HCT116 (cell line): ENCODE measurements around the gene DCDC2. TPM values are rescaled to one million over a fixed set of nuclear protein-coding genes. Genes with fewer than 3 reads are reported as not detected.

Experiments used
- ATAC-seq: fragments of 200-7000 bp; cut with Tn5 transposase; 2 replicates; pipeline ENCODE4 v1.9.1; 2020; ENCODE audit warnings: mild to moderate bottlenecking, moderate library complexity
- BruUV-seq: library from RNA; stranded (reverse); fragments of 400-500 nt; replicated peaks from 2 replicates; lab custom pipeline; 2021; lab: Mats Ljungman, UMichigan
- CTCF ChIA-PET: fragments of 300-600 bp; sonication (Branson Sonifier 250); formaldehyde crosslinking; loops from one replicate; lab custom pipeline; 2021; ENCODE audit warnings: antibody characterized with exemption; lab: Charles Lee
- POLR2A ChIA-PET: fragments of 300-600, 350-600 bp; sonication (Branson Sonifier 250); formaldehyde crosslinking; loops from one replicate; lab custom pipeline; 2021; ENCODE audit warnings: antibody characterized with exemption; lab: Charles Lee
- RAD21 ChIA-PET, 2 experiments: fragments of 300-600 bp; sonication (Branson Sonifier 250); formaldehyde crosslinking; loops; one replicate each; lab custom pipeline; 2023; ENCODE audit warnings: low total read pairs in 2 of 2; ENCODE audit not compliant: uncharacterized antibody in 2 of 2, unreplicated experiment in 2 of 2, low non-redundant PET in 1 of 2; lab: Charles Lee
- DNase-seq: peaks from one replicate; pipeline ENCODE4 v3.0.0-alpha.2; 2010; ENCODE audit warnings: low read depth, low spot score
- H2AFZ ChIP-seq: fragments of 200-600 bp; shearing (Covaris generic), sonication (generic); 2 replicates; pipeline ENCODE4 v1.6.1; 2017; ENCODE audit warnings: low read depth, mixed run types, mixed read lengths, antibody characterized with exemption, low read length; ENCODE audit not compliant: poor library complexity, severe bottlenecking
- H3K27ac ChIP-seq: 2 replicates; pipeline ENCODE4 v1.5.1; 2012; ENCODE audit warnings: low read depth, low read length
- H3K27me3 ChIP-seq: fragments of 200-600 bp; sonication (generic); 2 replicates; pipeline ENCODE4 v1.6.1; 2016; ENCODE audit warnings: mixed run types, low read length, mixed read lengths; ENCODE audit not compliant: insufficient read depth
- H3K36me3 ChIP-seq, 2 experiments: fragments of 200-500 bp in 1 of 2; fragments of 200-600 bp in 1 of 2; sonication (Bioruptor generic) in 1 of 2; sonication (generic) in 1 of 2; 2 replicates each; pipeline versions ENCODE4 v1.5.1 to v1.6.1; 2014 to 2016; ENCODE audit warnings: low read length in 2 of 2, inconsistent platforms in 1 of 2, mixed read lengths in 1 of 2, mixed run types in 1 of 2; ENCODE audit not compliant: insufficient read depth in 2 of 2, control insufficient read depth in 1 of 2
- H3K4me1 ChIP-seq, 2 experiments: fragments of 200-600 bp in 1 of 2; sonication (generic) in 1 of 2; 2 replicates each; pipeline versions ENCODE4 v1.5.1 to v1.6.1; 2012 to 2017; ENCODE audit warnings: low read length in 2 of 2, inconsistent platforms in 1 of 2, mild to moderate bottlenecking in 1 of 2, mixed read lengths in 1 of 2, mixed run types in 1 of 2, moderate library complexity in 1 of 2; ENCODE audit not compliant: insufficient read depth in 2 of 2, control insufficient read depth in 1 of 2
- H3K4me2 ChIP-seq: fragments of 200-600 bp; sonication (generic); 2 replicates; pipeline ENCODE4 v1.6.1; 2017; ENCODE audit warnings: mixed run types, low read length, mixed read lengths
- H3K4me3 ChIP-seq, 2 experiments: fragments of 200-600 bp in 1 of 2; sonication (generic) in 1 of 2; replicated peaks in 1 of 2; 2 replicates each; pipeline ENCODE4 v1.5.1; 2011 to 2016; ENCODE audit warnings: low read length in 2 of 2, control low read depth in 1 of 2, low read depth in 1 of 2, mild to moderate bottlenecking in 1 of 2, mixed read lengths in 1 of 2, mixed run types in 1 of 2
- H3K79me2 ChIP-seq: fragments of 200-600 bp; sonication (generic); 2 replicates; pipeline ENCODE4 v1.6.1; 2017; ENCODE audit warnings: mild to moderate bottlenecking, mixed run types, low read length, moderate library complexity, mixed read lengths; ENCODE audit not compliant: insufficient read depth
- H3K9ac ChIP-seq: fragments of 200-600 bp; sonication (generic); 2 replicates; pipeline ENCODE4 v1.6.1; 2016; ENCODE audit warnings: low read length, mixed read lengths
- H3K9me2 ChIP-seq: fragments of 200-600 bp; sonication (generic), shearing (Covaris generic); 2 replicates; pipeline ENCODE4 v1.6.1; 2017; ENCODE audit warnings: mixed run types, mild to moderate bottlenecking, moderate library complexity; ENCODE audit not compliant: insufficient read depth
- H3K9me3 ChIP-seq, 2 experiments: fragments of 200-500 bp in 1 of 2; fragments of 200-600 bp in 1 of 2; sonication (Bioruptor generic) in 1 of 2; sonication (generic) in 1 of 2; 2 replicates each; pipeline ENCODE4 v1.6.1; 2014 to 2017; ENCODE audit warnings: low read length in 2 of 2, mixed read lengths in 2 of 2, inconsistent platforms in 1 of 2, low read depth in 1 of 2, mild to moderate bottlenecking in 1 of 2, mixed run types in 1 of 2, moderate library complexity in 1 of 2; ENCODE audit not compliant: control insufficient read depth in 1 of 2, insufficient read depth in 1 of 2
- H4K20me1 ChIP-seq: fragments of 200-600 bp; sonication (generic), shearing (Covaris generic); 2 replicates; pipeline ENCODE4 v1.6.1; 2017; ENCODE audit warnings: mixed run types, mild to moderate bottlenecking, moderate library complexity; ENCODE audit not compliant: insufficient read depth
- CEBPB ChIP-seq: IDR thresholded peaks from 2 replicates; pipeline ENCODE4 v1.6.1; 2012; ENCODE audit warnings: low read depth
- EGR1 ChIP-seq: IDR thresholded peaks from 2 replicates; pipeline ENCODE4 v1.6.1; 2012; ENCODE audit warnings: low read depth
- EZH2phosphoT487 ChIP-seq: fragments of 200-600 bp; IDR thresholded peaks from 2 replicates; pipeline ENCODE4 v1.6.1; 2018; ENCODE audit warnings: antibody characterized with exemption, borderline replicate concordance
- POLR2A ChIP-seq: IDR thresholded peaks from 2 replicates; pipeline ENCODE4 v1.7.0; 2011; ENCODE audit warnings: borderline replicate concordance; ENCODE audit not compliant: insufficient read depth, insufficient read length; ENCODE audit errors: extremely low read depth
- POLR2AphosphoS5 ChIP-seq: IDR thresholded peaks from 2 replicates; pipeline ENCODE4 v1.6.1; 2011; ENCODE audit warnings: mild to moderate bottlenecking, low read depth, low read length, moderate library complexity
- RAD21 ChIP-seq: IDR thresholded peaks from 2 replicates; pipeline ENCODE4 v1.6.1; 2012; ENCODE audit warnings: low read depth, mild to moderate bottlenecking
- SP1 ChIP-seq: IDR thresholded peaks from 2 replicates; pipeline ENCODE4 v1.6.1; 2012; ENCODE audit warnings: low read depth
- SRF ChIP-seq: IDR thresholded peaks from 2 replicates; pipeline ENCODE4 v1.6.1; 2012; ENCODE audit warnings: low read depth
- YY1 ChIP-seq: IDR thresholded peaks from 2 replicates; pipeline ENCODE4 v1.6.1; 2011; ENCODE audit warnings: low read length, low read depth, moderate library complexity, mild to moderate bottlenecking; ENCODE audit not compliant: insufficient replicate concordance; ENCODE audit errors: extremely low read depth
- ZFX ChIP-seq: fragments of 450-650 bp; IDR thresholded peaks from 2 replicates; pipeline ENCODE4 v1.6.1; 2017
- ZNF274 ChIP-seq: fragments of 200-500 bp; sonication (Bioruptor generic); IDR thresholded peaks from 2 replicates; pipeline ENCODE4 v1.6.1; 2014; ENCODE audit warnings: mild to moderate bottlenecking, low read depth, low read length, inconsistent platforms
- intact Hi-C: fragments of 100-400 bp; cut with micrococcal nuclease; formaldehyde crosslinking; loops from 2 replicates; pipeline ENCODE4 v1.10.0; 2022
- total RNA-seq: library from RNA; stranded (reverse); gene quantifications from one replicate; pipeline ENCODE4 v1.2.1, GENCODE V29; 2021; ENCODE audit not compliant: unreplicated experiment
- TF ChIP-seq, protein P1 (sequence below): IDR thresholded peaks from 2 replicates; pipeline ENCODE4 v1.6.1; 2012
- TF ChIP-seq, protein P2 (sequence below), 3 experiments: fragments of 200-600 bp in 1 of 3; sonication (generic) in 1 of 3; IDR thresholded peaks in 2 of 3; conservative IDR thresholded peaks in 1 of 3; 2 replicates each; pipeline ENCODE4 v1.5.1; 2012 to 2017; ENCODE audit warnings: low read depth in 2 of 3, low read length in 2 of 3, antibody characterized with exemption in 1 of 3, borderline replicate concordance in 1 of 3, control low read depth in 1 of 3, mild to moderate bottlenecking in 1 of 3, mixed read lengths in 1 of 3, mixed run types in 1 of 3, moderate library complexity in 1 of 3; ENCODE audit not compliant: insufficient read depth in 1 of 3
- TF ChIP-seq, protein P3 (sequence below): IDR thresholded peaks from 2 replicates; pipeline ENCODE4 v1.6.1; 2011; ENCODE audit warnings: mild to moderate bottlenecking, low read length, moderate library complexity; ENCODE audit not compliant: insufficient replicate concordance; ENCODE audit errors: extremely low read depth

The DCDC2 gene
- total RNA-seq, 1 experiment from 2014 or later = 0.17 TPM

DNA sequence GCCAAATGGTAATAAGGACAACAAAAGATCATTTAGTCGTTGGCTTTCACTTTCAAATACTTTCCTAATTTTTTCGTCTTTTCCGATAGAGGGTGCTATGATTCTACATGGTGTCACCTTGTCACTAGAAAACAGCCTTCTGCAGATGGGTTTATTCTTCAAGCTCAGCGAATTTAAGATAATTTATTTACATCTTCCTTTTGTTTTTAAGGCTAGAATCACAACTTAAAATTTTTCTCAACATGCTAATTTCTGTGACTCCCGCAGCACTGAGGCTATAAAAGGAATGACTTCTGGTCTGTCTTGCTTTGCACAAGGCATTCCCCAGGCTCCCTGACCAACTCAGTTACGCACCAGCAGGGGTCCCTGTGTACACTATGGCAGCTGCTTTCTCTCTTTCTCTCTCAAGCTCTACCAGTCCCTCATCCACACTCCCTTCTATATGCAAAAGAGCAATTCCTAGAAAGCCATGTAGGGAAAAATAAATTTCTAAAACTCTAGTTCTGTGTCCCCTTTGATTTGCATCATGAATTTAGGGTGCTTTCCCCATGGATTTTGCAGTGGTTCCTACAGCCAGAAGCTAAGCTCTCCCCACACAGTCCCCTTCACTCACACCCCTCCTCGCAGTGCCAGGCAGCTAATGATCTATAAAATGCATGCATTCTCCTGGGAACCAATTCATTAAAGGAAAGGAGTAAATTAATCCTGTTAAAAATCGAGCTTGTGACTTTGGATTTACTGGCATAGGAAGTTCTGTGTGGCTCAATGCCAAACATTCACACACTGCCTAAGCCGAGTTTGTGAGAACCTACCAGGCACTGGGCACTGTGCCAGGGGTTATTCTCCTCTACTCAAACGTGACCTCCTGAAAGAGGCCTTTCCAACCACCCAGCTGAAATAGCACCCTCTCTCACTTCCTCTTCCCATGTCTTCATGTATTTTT is 74.5 kb downstream of the DCDC2 start:
- ATAC-seq (peak; percentile 97), DNase-seq (peak; percentile 65)
- peak overlapping the region; percentile 12; a peak in 3 of 4 replicates for H3K4me3 ChIP-seq
- no peaks in the 10 kb centered on the region for H3K9me2 ChIP-seq
- H3K27me3 ChIP-seq = peaks cover 10% of the 10 kb centered on the region; the same call in 1 of the 2 replicates
- no peak for TF ChIP-seq POLR2AphosphoS5
- TF ChIP-seq YY1 = no peak
- TF ChIP-seq POLR2A = no peak
- TF ChIP-seq, protein P1, sequence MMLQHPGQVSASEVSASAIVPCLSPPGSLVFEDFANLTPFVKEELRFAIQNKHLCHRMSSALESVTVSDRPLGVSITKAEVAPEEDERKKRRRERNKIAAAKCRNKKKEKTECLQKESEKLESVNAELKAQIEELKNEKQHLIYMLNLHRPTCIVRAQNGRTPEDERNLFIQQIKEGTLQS = no peak
- TF ChIP-seq, protein P2, sequence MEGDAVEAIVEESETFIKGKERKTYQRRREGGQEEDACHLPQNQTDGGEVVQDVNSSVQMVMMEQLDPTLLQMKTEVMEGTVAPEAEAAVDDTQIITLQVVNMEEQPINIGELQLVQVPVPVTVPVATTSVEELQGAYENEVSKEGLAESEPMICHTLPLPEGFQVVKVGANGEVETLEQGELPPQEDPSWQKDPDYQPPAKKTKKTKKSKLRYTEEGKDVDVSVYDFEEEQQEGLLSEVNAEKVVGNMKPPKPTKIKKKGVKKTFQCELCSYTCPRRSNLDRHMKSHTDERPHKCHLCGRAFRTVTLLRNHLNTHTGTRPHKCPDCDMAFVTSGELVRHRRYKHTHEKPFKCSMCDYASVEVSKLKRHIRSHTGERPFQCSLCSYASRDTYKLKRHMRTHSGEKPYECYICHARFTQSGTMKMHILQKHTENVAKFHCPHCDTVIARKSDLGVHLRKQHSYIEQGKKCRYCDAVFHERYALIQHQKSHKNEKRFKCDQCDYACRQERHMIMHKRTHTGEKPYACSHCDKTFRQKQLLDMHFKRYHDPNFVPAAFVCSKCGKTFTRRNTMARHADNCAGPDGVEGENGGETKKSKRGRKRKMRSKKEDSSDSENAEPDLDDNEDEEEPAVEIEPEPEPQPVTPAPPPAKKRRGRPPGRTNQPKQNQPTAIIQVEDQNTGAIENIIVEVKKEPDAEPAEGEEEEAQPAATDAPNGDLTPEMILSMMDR (IDR thresholded peaks at IDR 0.05 in 2 of 3, conservative IDR thresholded peaks at IDR 0.05 in 1 of 3; ENCODE audit: borderline replicate concordance in 1 of 3, insufficient read depth in 1 of 3, low read depth in 2 of 3, low read length in 2 of 3) = peak; percentile 71 to 97 (median 72)
- no peak for TF ChIP-seq ZFX
- TF ChIP-seq EGR1 = no peak
- TF ChIP-seq, protein P3, sequence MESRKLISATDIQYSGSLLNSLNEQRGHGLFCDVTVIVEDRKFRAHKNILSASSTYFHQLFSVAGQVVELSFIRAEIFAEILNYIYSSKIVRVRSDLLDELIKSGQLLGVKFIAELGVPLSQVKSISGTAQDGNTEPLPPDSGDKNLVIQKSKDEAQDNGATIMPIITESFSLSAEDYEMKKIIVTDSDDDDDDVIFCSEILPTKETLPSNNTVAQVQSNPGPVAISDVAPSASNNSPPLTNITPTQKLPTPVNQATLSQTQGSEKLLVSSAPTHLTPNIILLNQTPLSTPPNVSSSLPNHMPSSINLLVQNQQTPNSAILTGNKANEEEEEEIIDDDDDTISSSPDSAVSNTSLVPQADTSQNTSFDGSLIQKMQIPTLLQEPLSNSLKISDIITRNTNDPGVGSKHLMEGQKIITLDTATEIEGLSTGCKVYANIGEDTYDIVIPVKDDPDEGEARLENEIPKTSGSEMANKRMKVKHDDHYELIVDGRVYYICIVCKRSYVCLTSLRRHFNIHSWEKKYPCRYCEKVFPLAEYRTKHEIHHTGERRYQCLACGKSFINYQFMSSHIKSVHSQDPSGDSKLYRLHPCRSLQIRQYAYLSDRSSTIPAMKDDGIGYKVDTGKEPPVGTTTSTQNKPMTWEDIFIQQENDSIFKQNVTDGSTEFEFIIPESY = no peak
- no peak for TF ChIP-seq SP1
- peak; percentile 47; the same call in 1 of the 2 replicates for TF ChIP-seq SRF
- TF ChIP-seq CEBPB = 0 out of 2 replicates have a peak, but pooled peaks have one; percentile 46
- TF ChIP-seq RAD21 = peak; percentile 72
- TF ChIP-seq EZH2phosphoT487 = no peak
- TF ChIP-seq ZNF274 = no peak
- no TSS peak for BruUV-seq
- no peaks in the 10 kb centered on the region for H3K79me2 ChIP-seq
- H3K4me2 ChIP-seq = peak overlapping the region; percentile 54
- H3K27ac ChIP-seq = no peak overlapping the region
- ChIA-PET POLR2A (interaction anchor here (1.0 kb wide), 1 partner anchor 106 kb away, joined by 3 read pairs; no protein-coding TSS in a partner anchor), CTCF (interaction anchor here (0.8 to 2.5 kb wide), 21 partner anchors 9 to 787 kb away, joined by 3 to 61 read pairs (median 4); partner anchors contain the start of gene MRS2), RAD21 (interaction anchor here (1.5 to 1.6 kb wide), 2 partner anchors 106 kb away, joined by 11 to 15 read pairs; no protein-coding TSS in a partner anchor)
- H3K4me1 ChIP-seq = peaks cover 4 to 6% of the 10 kb centered on the region in 2 experiments; a peak in 2 of 4 replicates
- no peak overlapping the region for H3K9ac ChIP-seq
- no peaks in the 10 kb centered on the region for H3K9me3 ChIP-seq
- H3K36me3 ChIP-seq = no peaks in the 10 kb centered on the region
- H4K20me1 ChIP-seq = no peaks in the 10 kb centered on the region
- H2AFZ ChIP-seq = peak overlapping the region; percentile 41
- intact Hi-C loops = loop anchor here (1.0 to 2.0 kb wide), 4 partner anchors 76 to 787 kb away; no protein-coding TSS in a partner anchor
